NK-92 treated with Interleukin-12 subunit alpha and Interleukin-12 subunit beta, amount 100 ng/mL, for 24 hours (cell line): ENCODE results near the gene IL22RA2.
"Not testable (repeated sequence)": the region's sequence is repeated elsewhere in the genome, so short reads cannot be mapped to it uniquely, and the experiment has no call there.

Experiments used
- DNase-seq: peaks from one replicate; lab custom pipeline; 2025; lab: John Stamatoyannopoulos, UW

Gene IL22RA2

GRCh38 chr6:137173501-137173900 lies at the start of gene IL22RA2:
IL22RA2 (minus strand) TSS chr6:137173644; CDS start chr6:137161749, 11,895 bp downstream.
- DNase-seq = no peak

DNA sequence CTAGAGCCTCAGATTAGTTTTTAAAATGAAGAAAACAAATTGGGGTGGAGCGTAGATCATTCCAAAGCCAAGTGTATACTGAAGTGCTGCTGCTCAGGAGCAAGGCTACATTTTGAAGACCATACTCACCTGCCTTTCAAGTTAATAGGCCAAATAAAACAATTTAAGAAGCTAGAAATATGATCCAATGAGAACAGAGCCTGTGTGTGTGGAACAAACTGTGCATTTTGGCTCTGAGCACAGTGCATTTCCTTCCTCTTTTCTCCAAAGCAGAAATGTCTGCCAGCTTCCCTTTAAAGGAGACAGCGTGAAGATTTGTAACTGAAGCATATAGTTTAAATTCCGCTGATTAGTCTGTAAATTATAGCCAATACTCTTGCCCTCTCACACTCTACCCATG lies 48.9 kb upstream of the IL22RA2 start:
- no peak for DNase-seq

DNA sequence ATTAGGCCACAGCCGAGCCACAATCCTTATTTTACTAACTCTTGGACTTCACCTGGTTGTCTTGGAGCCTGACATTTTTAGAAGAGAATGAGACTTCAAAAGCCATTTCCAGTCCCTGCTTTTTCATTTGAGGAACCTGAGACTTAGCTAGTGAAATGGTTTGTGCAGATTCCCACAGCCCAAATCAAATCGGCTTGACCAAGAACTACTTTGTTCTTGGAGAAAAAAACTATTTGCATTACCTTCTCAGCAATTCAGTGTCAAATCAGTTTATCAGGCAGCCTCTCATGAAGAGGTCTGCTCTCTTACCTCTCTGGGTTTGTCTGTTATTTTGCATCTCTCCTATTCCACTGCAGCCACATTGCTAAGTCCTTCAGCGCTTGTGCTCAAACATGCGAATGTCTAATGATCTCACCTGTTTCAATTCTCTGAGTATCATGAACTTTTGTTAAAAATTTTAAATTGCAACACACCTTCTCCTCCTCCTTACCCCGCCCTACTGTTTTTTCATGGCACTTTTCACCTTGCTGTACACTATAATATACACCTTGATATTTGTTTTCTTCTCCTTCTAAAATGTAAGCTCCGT lies 46.3 kb upstream of the IL22RA2 start:
- no peak for DNase-seq

DNA sequence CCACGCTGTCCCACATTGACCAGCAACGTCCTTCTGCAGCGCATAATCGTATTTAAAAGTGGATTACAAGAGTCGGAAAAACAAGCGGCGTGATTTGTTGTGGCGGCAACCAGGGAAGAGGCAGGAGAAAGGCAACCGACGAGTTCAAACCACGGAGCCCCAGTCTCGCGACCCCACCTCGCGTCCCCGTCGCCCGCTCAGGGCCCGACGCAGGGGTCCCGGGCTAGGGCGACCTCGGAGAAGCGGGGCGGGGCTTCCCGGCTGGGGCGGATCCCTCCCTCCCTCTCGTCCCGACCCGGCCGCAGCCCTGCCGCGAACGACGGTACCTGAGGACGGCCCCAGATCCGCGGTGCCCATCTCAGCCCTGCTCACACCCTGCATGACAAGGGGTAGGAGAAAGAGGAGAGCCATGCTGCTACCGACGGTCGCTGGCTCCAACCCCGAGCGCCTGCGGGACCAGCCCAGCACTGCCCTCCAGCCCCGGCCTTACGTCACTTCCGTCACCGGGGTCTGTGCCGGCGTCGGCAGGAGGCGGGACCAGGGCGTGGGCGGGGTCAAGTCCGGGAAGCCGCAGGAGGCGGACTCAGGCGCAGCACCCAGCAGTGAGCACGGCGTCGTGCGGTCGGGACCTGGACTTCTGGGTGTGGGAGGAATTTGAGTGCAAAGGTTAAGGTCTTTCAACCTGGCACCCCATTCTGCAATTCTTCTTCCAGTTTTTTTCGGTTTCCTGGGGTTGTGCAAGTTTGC lies 45.6 kb upstream of the IL22RA2 start, which contains the start of gene IFNGR1:
TSS of gene IFNGR1 (minus strand) at position 469 of the 747 bp plus-strand sequence. CDS start at position 411, 58 bp downstream.
- DNase-seq = peak; percentile 93

- DNase-seq = no peak
These were observed 45.1 kb upstream of the IL22RA2 start for GRCh38 chr6:137218473-137218916.

GRCh38 chr6:137217801-137218472 lies 44.5 kb upstream of the IL22RA2 start:
- no peak for DNase-seq

DNA sequence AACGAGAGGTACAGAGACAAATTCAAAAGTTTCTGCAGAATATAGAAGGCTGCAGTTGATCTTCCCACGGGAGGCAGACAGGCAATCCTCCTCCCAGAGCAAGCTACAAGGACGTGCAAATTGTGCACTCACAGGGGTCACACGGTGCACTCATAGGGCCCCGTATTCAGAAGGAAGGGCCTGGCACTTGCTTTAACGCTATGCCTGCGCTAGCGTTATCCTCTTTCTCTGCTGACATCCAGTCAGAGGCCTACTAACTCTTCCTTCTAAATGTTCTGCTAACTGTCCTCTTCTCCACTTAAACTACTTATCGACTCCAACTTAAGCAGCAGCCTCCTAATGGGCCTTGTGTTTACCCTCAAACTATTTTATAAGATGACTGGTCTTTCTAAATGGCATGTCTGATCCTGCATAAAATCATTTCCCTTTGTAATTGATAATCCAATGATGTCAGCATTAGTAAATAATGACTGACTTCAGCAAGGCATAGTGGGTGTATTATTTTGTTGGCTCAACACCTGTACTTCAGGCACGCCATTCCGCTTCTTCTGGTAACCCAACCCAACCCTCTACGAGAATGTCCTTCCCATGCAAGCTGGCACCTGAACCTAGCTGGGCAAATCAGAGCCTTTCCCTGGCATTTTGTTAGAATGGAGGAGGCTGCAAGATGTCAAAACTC lies 43.6 kb upstream of the IL22RA2 start:
- no peak for DNase-seq

DNA sequence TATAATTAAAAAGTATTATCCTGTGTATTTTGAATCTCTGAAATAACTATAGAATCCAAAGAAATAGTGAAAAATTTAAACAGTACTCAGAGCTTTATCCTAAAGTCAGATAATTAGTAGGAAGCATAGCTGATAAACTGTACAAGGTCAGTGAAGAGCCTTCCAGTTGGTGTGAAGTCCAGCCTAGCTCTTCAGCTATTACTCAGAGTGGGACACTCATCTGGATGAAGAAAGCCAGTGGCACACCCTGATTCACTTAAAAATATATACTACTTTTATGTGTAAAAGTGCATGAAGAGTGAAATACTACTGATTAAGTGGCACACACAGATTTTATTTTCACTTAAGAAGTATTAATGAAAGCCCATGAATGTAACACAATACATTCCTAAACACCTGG lies 42.7 kb upstream of the IL22RA2 start:
- DNase-seq = no peak

- not testable (repeated sequence) for DNase-seq
These were observed 42.2 kb upstream of the IL22RA2 start for GRCh38 chr6:137215630-137216029.

- DNase-seq = no peak
These were observed 41.5 kb upstream of the IL22RA2 start for GRCh38 chr6:137214931-137215330.

DNA sequence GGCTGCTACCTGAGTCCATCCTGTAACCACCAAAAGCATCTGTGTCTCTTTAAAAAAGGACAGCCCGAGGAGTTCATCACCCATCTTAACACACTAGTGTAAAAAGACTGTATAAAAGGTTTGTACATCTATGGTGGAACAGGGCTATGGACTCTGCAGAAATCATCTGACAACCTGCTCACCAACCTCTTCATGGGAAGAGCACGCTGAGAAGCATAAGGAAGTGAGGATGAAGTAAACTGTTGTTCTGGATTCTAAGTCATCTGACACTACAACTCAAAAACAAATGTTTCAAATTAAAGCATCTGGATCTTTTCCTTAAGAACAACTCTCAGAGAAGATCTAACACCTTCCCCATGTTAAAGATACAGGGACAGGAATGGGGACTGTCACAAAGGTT lies 40.4 kb upstream of the IL22RA2 start:
- DNase-seq = no peak

DNA sequence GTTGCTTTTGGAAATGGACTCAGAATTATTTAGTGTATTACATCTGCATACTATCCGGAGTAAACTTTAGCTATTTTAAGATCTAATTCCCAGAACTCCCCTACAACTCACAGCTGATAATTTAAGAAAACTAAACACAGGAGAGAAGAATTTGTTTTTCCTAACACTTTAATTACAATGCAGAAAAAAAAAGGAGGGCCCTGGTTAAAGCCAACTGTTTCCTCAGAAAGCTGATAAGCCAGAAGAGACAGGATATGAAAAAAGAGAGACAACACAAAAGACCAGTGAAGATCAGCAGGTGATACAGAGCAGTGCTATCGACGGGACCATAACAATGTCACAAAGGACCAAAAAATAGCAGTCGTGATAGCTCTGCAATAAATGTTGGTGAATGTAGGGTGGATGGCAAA lies 39.9 kb upstream of the IL22RA2 start:
- DNase-seq = no peak

- DNase-seq = no peak
These were observed 38.5 kb upstream of the IL22RA2 start for GRCh38 chr6:137211910-137212309.

DNA sequence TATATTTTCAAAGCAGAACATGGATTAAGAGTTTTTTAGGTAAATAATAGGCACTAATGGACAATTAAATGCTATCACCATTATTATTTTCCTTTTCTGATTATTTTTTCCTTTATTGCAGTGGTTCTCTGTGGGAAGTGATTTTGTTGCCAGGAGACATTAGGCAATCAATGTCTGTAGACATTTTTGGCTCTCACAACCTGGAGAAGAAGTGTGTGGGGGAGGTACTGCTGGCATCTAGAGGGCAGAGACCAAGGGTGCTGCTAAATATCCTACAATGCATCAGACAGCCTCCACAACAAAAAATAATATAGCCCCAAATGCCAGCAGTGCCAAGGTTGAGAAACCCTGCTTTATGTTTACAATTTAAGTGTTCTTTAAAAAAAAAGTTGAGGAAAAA lies 37.5 kb upstream of the IL22RA2 start:
- DNase-seq = no peak

GRCh38 chr6:137208279-137208678 lies 34.8 kb upstream of the IL22RA2 start:
- no peak for DNase-seq

DNA sequence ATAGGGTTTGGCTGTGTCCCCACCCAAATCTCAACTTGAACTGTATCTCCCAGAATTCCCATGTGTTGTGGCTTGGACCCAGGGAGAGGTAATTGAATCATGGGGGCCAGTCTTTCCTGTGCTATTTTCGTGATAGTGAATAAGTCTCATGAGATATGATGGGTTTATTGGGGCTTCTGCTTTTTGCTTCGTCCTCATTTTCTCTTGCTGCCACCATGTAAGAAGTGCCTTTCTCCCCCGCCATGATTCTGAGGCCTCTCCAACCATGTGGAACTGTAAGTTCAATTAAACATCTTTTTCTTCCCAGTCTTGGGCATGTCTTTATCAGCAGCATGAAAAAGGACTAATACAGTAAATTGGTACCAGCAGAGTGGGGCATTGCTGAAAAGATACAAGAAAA lies 34.0 kb upstream of the IL22RA2 start:
- DNase-seq = not testable (repeated sequence)

DNA sequence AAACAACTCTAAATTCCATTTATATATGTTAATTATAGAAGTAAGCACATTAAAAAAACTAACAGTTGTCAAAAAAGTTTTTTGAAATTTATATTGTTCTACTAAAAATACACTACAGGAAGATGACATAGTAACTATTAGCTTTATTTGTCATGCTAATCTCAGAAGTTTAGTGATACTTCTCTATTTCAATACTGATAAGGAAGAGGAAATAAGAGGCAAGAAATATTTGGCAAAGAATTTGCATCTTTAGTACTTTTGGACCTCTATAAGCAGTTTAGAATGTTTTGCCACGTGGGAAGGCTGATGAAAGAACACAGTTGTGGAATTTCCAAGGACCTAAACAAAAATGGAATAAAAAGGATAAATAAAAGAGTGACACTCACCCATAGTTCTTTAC lies 33.1 kb upstream of the IL22RA2 start:
- no peak for DNase-seq

DNA sequence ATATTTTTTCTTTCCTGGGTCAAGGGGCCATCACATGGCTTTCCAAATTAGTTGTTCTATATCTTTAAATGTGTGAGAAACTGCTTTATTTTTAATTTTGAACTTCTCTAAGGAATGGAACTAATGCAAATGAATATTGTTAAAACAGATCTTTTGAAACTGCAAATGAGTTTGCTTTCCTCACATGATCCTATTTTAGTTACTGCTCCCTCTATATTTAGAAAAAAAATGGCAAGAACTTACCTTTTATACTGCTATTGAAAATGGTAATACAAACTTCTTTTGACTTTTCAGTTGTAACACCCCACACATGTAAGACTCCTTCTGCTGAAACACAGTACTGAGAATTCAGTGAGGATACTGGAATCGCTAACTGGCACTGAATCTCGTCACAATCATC lies 29.8 kb upstream of the IL22RA2 start:
- DNase-seq = no peak

- DNase-seq = no peak
These were observed 28.6 kb upstream of the IL22RA2 start for GRCh38 chr6:137202078-137202477.

DNA sequence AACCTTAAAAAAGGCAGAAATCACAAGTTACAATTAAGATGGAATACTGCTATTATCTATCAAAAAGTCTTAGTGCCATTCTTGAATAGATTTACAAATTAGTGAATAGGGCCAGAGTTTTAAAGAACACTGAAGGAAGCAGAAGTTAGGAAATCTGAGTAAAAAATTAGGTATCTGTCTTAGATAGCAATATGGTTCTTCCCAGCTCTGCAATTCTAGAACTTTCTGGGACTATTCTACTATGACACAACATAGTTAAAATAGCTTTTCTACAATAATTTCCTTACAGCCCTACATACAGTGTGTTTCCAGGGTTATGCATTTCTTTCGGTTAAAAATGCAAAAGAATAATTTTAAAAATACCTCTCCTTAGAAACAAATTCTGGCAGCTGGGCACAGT lies 27.6 kb upstream of the IL22RA2 start:
- DNase-seq = no peak

- DNase-seq = no peak
These were observed 26.8 kb upstream of the IL22RA2 start for GRCh38 chr6:137200288-137200687.
